H1 (cell line): ENCODE results near the gene DDX47. TPM values are rescaled to one million over a fixed set of nuclear protein-coding genes. Genes with fewer than 3 reads are reported as not detected.
A peak's percentile ranks its signal among the peaks of the same experiment; 100 is the strongest.

Experiments used
- BCL11A ChIP-seq, 2 experiments: IDR thresholded peaks; one replicate each; pipeline ENCODE4 v1.6.1; 2011; ENCODE audit warnings: low read depth in 2 of 2, low read length in 2 of 2, mild to moderate bottlenecking in 2 of 2
- CEBPB ChIP-seq: IDR thresholded peaks from 2 replicates; pipeline ENCODE4 v1.6.1; 2012; ENCODE audit warnings: low read depth, low read length
- CHD2 ChIP-seq: IDR thresholded peaks from 2 replicates; pipeline ENCODE4 v1.6.1; 2012; ENCODE audit warnings: low read length, improper control_type of control experiment
- EP300 ChIP-seq, 2 experiments: IDR thresholded peaks; 1 replicate in 1 of 2; 2 replicates in 1 of 2; pipeline ENCODE4 v1.6.1; 2011 to 2012; ENCODE audit warnings: low read depth in 2 of 2, low read length in 2 of 2, mild to moderate bottlenecking in 2 of 2, borderline replicate concordance in 1 of 2, inconsistent platforms in 1 of 2, moderate library complexity in 1 of 2
- JUN ChIP-seq: IDR thresholded peaks from 2 replicates; pipeline ENCODE4 v1.6.1; 2011; ENCODE audit warnings: low read depth, mild to moderate bottlenecking, improper control_type of control experiment, low read length
- MAX ChIP-seq: IDR thresholded peaks from 2 replicates; pipeline ENCODE4 v1.6.1; 2012; ENCODE audit warnings: inconsistent platforms
- NRF1 ChIP-seq: IDR thresholded peaks from 2 replicates; pipeline ENCODE4 v1.6.1; 2011; ENCODE audit warnings: mild to moderate bottlenecking, low read depth, low read length, improper control_type of control experiment
- PHF8 ChIP-seq: fragments of 200-600 bp; sonication (generic); conservative IDR thresholded peaks from 2 replicates; pipeline ENCODE4 v1.7.1; 2012; ENCODE audit warnings: low read depth, mild to moderate bottlenecking, inconsistent platforms, low read length, moderate library complexity
- RAD21 ChIP-seq, 2 experiments: IDR thresholded peaks in 1 of 2; conservative IDR thresholded peaks in 1 of 2; 2 replicates each; pipeline ENCODE4 v1.6.1; 2011; ENCODE audit warnings: low read depth in 2 of 2, low read length in 2 of 2, improper control_type of control experiment in 1 of 2, inconsistent platforms in 1 of 2, mild to moderate bottlenecking in 1 of 2, moderate library complexity in 1 of 2
- SIN3A ChIP-seq, 2 experiments: IDR thresholded peaks in 1 of 2; conservative IDR thresholded peaks in 1 of 2; 2 replicates each; pipeline ENCODE4 v1.6.1; 2011 to 2012; ENCODE audit warnings: low read length in 2 of 2, improper control_type of control experiment in 1 of 2, low read depth in 1 of 2, mild to moderate bottlenecking in 1 of 2
- SIX5 ChIP-seq: IDR thresholded peaks from 2 replicates; pipeline ENCODE4 v1.6.1; 2011; ENCODE audit warnings: mild to moderate bottlenecking, low read depth, low read length
- SP4 ChIP-seq: IDR thresholded peaks from 2 replicates; pipeline ENCODE4 v1.6.1; 2012; ENCODE audit warnings: low read length, inconsistent platforms
- SRF ChIP-seq: IDR thresholded peaks from 2 replicates; pipeline ENCODE4 v1.6.1; 2011; ENCODE audit warnings: mild to moderate bottlenecking, low read depth, low read length, moderate library complexity
- SUZ12 ChIP-seq: fragments of 200-600 bp; sonication (generic); IDR thresholded peaks from 2 replicates; pipeline ENCODE4 v1.6.1; 2012; ENCODE audit warnings: mild to moderate bottlenecking, inconsistent platforms, low read length, moderate library complexity, mixed read lengths
- polyA plus RNA-seq, 7 experiments: library from polyadenylated mRNA; depleted of rRNA in 3 of 7; stranded (reverse) in 5 of 7; unstranded in 2 of 7; fragments of >200 nt in 5 of 7; fragments of 200-250 nt in 2 of 7; gene quantifications; 1 replicate in 5 of 7; 2 replicates in 1 of 7; 4 replicates in 1 of 7; pipeline versions ENCODE4 v1.2.1 to v1.2.3, GENCODE V29; 2011 to 2013; ENCODE audit warnings: missing spikeins in 2 of 7, mixed read lengths in 2 of 7
- total RNA-seq: library from RNA; stranded (reverse); fragmentation: NEBNext Ultra II Directional; extraction: Animal tissue kit (Norgen Biotek cat#: 25700); gene quantifications from 2 replicates; pipeline ENCODE4 v1.2.1, GENCODE V29; 2021

DDX47 gene
- total and polyA plus RNA-seq, 2 of the 8 experiments (the other 6 are each of a cell fraction or from before 2014, with no cell fraction given) = 54.4 to 74.2 TPM

GRCh38 chr12:12786706-12787601 is 26.2 kb upstream of the DDX47 start (continued):
- TF ChIP-seq CEBPB = no peak
- 0 out of 2 replicates have a peak, but pooled peaks have one; percentile 6 for TF ChIP-seq SUZ12
- TF ChIP-seq BCL11A (IDR thresholded peaks at IDR 0.05; ENCODE audit: low read depth in 2 of 2, low read length in 2 of 2) = no peak
- TF ChIP-seq MAX = peak; percentile 88
- TF ChIP-seq SP4 = no peak
- no peak for TF ChIP-seq SIX5
- TF ChIP-seq JUN = no peak
- TF ChIP-seq SRF = no peak
- peak; percentile 88 for TF ChIP-seq NRF1
- no peak for TF ChIP-seq SIN3A (conservative IDR thresholded peaks at IDR 0.05 in 1 of 2, IDR thresholded peaks at IDR 0.05 in 1 of 2; ENCODE audit: low read depth in 1 of 2, low read length in 2 of 2)
- peak; percentile 64 for TF ChIP-seq PHF8
- TF ChIP-seq EP300 (IDR thresholded peaks at IDR 0.05; ENCODE audit: borderline replicate concordance in 1 of 2, low read depth in 2 of 2, low read length in 2 of 2) = no peak
- no peak for TF ChIP-seq CHD2
- no peak for TF ChIP-seq RAD21 (IDR thresholded peaks at IDR 0.05 in 1 of 2, conservative IDR thresholded peaks at IDR 0.05 in 1 of 2; ENCODE audit: low read depth in 2 of 2, low read length in 2 of 2)
